Upper lobe of right lung (tissue), 1 donor: ENCODE data around the gene CGB8. TPM values are rescaled to one million over a fixed set of nuclear protein-coding genes. Genes with fewer than 3 reads are reported as not detected.

Experiments used
- ATAC-seq: fragments of 200-7000 bp; cut with Tn5 transposase; one replicate; pipeline ENCODE4 v1.9.1; 2020; ENCODE audit warnings: mild to moderate bottlenecking, moderate library complexity
- DNase-seq: peaks from one replicate; pipeline ENCODE4 v3.0.0-alpha.2; 2020
- H3K27ac ChIP-seq: fragments of 200-600 bp; one replicate; pipeline ENCODE4 v1.8.0; 2022
- H3K27me3 ChIP-seq: fragments of 200-600 bp; one replicate; pipeline ENCODE4 v1.8.0; 2022; ENCODE audit warnings: mild to moderate bottlenecking
- H3K36me3 ChIP-seq: fragments of 200-600 bp; one replicate; pipeline ENCODE4 v1.8.0; 2022
- H3K4me1 ChIP-seq: fragments of 200-600 bp; one replicate; pipeline ENCODE4 v1.8.0; 2022
- H3K4me3 ChIP-seq: fragments of 200-600 bp; one replicate; pipeline ENCODE4 v1.8.0; 2022; ENCODE audit warnings: mild to moderate bottlenecking
- H3K9me3 ChIP-seq: fragments of 200-600 bp; one replicate; pipeline ENCODE4 v1.8.0; 2022
- intact Hi-C: fragments of 100-400 bp; cut with DNase I; formaldehyde crosslinking; loops from one replicate; pipeline ENCODE4 v1.11.0; 2022
- total RNA-seq: library from RNA; stranded (reverse); fragmentation: NEBNext Ultra II Directional; extraction: Animal tissue kit (Norgen Biotek cat#: 25700); gene quantifications from one replicate; pipeline ENCODE4 v1.2.1, GENCODE V29; 2021
- TF ChIP-seq, protein P1 (sequence below): fragments of 200-600 bp; IDR thresholded peaks from one replicate; pipeline ENCODE4 v1.8.0; 2022; ENCODE audit warnings: antibody characterized with exemption
- donor health status: DM: no; HTN: yes; CAD: no; lungs with severe emphysema.

Gene CGB8
- total RNA-seq, 1 donor from 2014 or later: not detected

DNA sequence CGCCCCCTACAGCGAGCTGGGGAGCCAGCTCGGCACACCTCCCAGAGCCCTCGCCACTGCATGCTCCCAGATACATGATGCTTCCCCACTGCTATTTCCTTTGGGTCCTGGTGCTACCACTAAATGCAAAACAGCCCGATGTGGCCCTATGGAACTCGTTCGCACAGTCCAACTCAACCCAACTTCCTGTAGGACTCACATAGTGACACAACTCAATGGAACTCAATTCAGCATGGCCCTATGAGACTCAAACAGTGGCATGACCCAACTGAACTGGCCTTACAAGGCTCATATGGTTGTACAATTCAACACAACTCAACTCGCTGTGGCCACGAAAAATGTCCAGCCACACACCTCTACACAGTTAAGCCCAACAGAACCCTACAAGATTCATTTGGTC is 20.1 kb upstream of the CGB8 start:
- Histone ChIP-seq H3K27ac (no peak overlapping the region), H3K9me3 (no peaks in the 10 kb centered on the region), H3K36me3 (no peaks in the 10 kb centered on the region), H3K4me3 (no peak overlapping the region), H3K27me3 (peaks cover 79% of the 10 kb centered on the region), H3K4me1 (peaks cover 3% of the 10 kb centered on the region)
- no peak for ATAC-seq
- intact Hi-C loops: no loop called here
- TF ChIP-seq, protein P1, sequence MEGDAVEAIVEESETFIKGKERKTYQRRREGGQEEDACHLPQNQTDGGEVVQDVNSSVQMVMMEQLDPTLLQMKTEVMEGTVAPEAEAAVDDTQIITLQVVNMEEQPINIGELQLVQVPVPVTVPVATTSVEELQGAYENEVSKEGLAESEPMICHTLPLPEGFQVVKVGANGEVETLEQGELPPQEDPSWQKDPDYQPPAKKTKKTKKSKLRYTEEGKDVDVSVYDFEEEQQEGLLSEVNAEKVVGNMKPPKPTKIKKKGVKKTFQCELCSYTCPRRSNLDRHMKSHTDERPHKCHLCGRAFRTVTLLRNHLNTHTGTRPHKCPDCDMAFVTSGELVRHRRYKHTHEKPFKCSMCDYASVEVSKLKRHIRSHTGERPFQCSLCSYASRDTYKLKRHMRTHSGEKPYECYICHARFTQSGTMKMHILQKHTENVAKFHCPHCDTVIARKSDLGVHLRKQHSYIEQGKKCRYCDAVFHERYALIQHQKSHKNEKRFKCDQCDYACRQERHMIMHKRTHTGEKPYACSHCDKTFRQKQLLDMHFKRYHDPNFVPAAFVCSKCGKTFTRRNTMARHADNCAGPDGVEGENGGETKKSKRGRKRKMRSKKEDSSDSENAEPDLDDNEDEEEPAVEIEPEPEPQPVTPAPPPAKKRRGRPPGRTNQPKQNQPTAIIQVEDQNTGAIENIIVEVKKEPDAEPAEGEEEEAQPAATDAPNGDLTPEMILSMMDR: no peak
- DNase-seq: no peak

DNA sequence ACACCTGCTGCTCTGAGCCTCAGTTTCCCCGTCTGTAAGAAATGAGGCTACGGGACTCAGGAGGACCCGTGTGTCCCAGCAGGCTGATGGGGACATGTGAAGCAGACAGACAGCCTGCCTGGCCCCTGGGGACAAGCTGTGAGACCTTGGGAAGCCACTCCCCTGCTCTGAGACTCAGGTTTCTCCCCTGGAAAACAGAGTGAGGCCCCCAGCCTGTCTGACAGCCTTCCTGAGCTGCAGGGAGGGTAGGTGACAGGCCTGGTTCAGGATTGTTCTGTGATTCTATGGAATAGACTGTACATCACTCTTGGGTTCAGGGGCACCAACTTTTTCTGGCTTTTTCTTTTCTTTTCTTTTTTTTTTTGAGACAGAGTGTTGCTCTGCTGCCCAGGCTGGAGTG is 18.6 kb upstream of the CGB8 start:
- Histone ChIP-seq H3K4me1 (peaks cover 3% of the 10 kb centered on the region), H3K36me3 (no peaks in the 10 kb centered on the region), H3K27ac (no peak overlapping the region), H3K27me3 (peaks cover 72% of the 10 kb centered on the region), H3K9me3 (no peaks in the 10 kb centered on the region), H3K4me3 (no peak overlapping the region)
- DNase-seq (no peak), ATAC-seq (no peak)
- TF ChIP-seq, protein P1: no peak
- intact Hi-C loops: no loop called here

DNA sequence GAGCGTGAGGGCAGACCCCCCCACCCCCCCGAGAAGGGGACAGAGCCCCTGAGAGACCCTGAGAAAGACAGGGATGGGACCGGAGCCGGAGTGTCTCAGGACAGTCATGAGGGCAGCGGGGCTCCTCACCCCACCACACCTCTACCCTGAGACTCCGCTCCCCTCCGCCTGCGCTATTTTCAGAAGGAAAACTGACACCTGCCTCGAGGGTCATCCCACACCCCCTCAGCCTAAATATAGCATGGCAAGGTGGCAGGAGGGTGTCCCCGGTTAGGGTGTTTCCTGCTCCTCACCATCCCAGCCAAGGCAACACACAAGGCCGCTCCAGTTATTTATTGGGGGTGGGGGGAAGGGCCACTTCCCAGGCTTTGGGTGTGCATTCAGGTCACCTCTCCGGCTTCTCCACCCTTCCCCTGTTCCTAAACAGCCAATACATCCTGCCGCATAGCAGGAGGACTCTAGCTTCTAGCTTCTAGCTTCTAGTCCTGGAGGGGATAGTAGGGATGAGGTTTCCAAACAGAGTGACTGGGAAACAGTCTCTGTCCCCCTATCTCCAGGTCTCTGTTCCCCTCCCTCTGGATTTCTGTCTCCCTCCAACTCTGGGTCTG is 17.1 kb upstream of the CGB8 start:
- Histone ChIP-seq H3K4me3 (no peak overlapping the region), H3K4me1 (peaks cover 3% of the 10 kb centered on the region), H3K27ac (no peak overlapping the region), H3K27me3 (peaks cover 70% of the 10 kb centered on the region), H3K9me3 (no peaks in the 10 kb centered on the region), H3K36me3 (no peaks in the 10 kb centered on the region)
- ATAC-seq: no peak
- no peak for DNase-seq
- intact Hi-C loops: no loop called here
- TF ChIP-seq, protein P1: no peak

DNA sequence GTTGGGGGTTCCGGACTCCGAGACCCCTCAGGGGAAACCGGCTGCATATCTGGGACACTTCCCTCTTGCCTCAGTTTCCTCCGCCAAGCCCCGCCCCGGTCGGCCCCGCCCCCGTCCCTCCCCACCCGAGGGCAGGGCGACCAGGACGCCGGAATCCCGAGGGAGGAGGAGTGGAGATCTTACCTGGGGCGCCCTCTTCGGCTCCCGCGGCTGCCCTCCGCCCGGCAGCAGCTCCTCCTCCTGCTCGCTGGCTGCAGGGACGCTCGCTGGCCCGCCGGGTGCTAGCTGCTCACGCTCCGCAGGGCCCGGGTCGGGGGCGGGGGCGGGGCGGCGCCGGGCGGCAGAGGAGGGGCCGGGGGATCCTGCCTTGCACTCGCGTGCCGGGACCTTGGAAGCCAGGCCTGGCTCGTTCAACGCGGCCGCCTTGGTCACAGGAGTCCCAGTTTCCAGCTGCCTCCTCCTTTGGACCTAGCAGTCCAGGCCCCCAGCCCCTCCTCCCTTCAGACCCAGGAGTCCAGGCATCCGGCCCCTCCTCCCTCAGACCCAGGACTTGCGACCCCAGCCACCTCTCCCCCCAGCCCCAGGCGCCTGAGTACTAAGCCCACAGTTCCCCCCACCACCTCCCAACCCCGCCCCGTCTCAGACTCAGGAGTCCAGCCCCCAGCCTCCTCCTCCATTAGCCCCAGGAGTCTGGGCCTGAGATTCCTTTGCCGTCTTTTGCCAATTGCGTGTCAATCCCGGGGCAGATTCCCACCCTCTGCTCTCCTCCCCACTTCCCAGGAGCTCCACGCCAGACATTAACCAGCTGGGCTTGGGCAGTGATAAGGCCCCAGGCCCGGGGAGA is 16.1 kb upstream of the CGB8 start, which contains the start of gene NTF4:
NTF4 (minus strand) TSS at position 51 of the 844 bp plus-strand sequence. CDS start 2,821 bp downstream, outside the sequence.
- Histone ChIP-seq H3K27ac (no peak within 1 kb of the TSS), H3K4me1 (peaks cover 3% of the 10 kb centered on the region), H3K9me3 (no peaks in the 10 kb centered on the region), H3K4me3 (peak within 1 kb of the TSS; percentile 26), H3K36me3 (no peaks in the 10 kb centered on the region), H3K27me3 (peaks cover 60% of the 10 kb centered on the region)
- intact Hi-C loops: no loop called here
- TF ChIP-seq, protein P1: no peak
- ATAC-seq (peak; percentile 79), DNase-seq (no peak)

DNA sequence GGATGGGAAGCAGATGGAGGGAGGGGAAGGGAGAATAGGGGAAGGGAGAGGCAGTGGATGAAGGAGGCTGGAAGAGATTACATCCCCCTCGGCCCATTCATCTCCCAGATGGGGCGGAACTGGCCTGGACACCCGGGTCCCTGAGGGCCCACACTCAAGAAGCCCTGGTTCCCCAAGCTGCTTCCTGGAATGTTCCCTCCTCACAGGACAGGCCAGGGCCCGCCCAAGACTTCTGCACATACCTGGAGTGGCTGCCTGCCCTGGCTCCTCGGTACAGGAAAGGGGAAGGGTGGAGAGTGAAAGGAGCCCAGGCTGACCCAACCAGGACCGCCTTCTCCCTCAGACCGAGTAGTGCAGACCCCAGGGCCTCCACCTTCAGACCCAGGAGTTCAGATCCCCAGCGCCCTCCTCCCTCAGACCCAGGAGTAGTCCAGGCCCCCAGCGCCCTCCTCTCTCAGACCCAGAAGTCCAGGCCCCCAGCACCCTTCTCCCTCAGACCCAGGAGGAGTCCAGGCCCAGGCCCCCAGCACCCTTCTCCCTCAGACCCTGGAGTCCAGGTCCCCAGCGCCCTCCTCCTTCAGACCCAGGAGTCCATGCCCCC is 15.2 kb upstream of the CGB8 start:
- Histone ChIP-seq H3K27me3 (peaks cover 55% of the 10 kb centered on the region), H3K36me3 (no peaks in the 10 kb centered on the region), H3K27ac (no peak overlapping the region), H3K4me3 (peak overlapping the region; percentile 26), H3K9me3 (no peaks in the 10 kb centered on the region), H3K4me1 (peaks cover 3% of the 10 kb centered on the region)
- intact Hi-C loops: no loop called here
- ATAC-seq (peak; percentile 83), DNase-seq (no peak)
- TF ChIP-seq, protein P1: no peak
